ENCODE data around the gene PRXL2A. TPM values are rescaled to one million over a fixed set of nuclear protein-coding genes. Genes with fewer than 3 reads are reported as not detected.

The PRXL2A gene
- total and polyA plus RNA-seq, 10 of the 15 experiments (the other 5 are each of a cell fraction or from before 2014, with no cell fraction given): 2.8 to 15.6 (median 11.1) TPM

GRCh38 chr10:80454513-80455460 is 46.4 kb downstream of the PRXL2A start (continued):
- TF ChIP-seq ATF3 (IDR thresholded peaks at IDR 0.05; ENCODE audit: borderline replicate concordance, extremely low read depth, low read depth, low read length) (no peak), EGR1 (IDR thresholded peaks at IDR 0.05; ENCODE audit: borderline replicate concordance in 1 of 2, low read depth in 2 of 2, low read length in 2 of 2) (no peak), TCF3 (IDR thresholded peaks at IDR 0.05; ENCODE audit: borderline replicate concordance, insufficient read depth, low read depth, low read length) (0 out of 2 replicates have a peak, but pooled peaks have one; percentile 8), CHD2 (IDR thresholded peaks at IDR 0.05; ENCODE audit: borderline replicate concordance, low read depth, low read length) (no peak), TAF1 (IDR thresholded peaks at IDR 0.05; ENCODE audit: borderline replicate concordance, low read depth, low read length) (no peak), ASH2L (IDR thresholded peaks at IDR 0.05; ENCODE audit: borderline replicate concordance, low read depth) (no peak), YBX1 (IDR thresholded peaks at IDR 0.05) (no peak), SMC3 (IDR thresholded peaks at IDR 0.05; ENCODE audit: borderline replicate concordance, low read length) (no peak), CUX1 (IDR thresholded peaks at IDR 0.05; ENCODE audit: insufficient replicate concordance, low read depth, low read length) (no peak), GATAD2B (conservative IDR thresholded peaks at IDR 0.05; ENCODE audit: low read depth) (peak; percentile 59), GABPA (IDR thresholded peaks at IDR 0.05; ENCODE audit: low read depth) (no peak), PRDM15 (CRISPR knock-in tag; IDR thresholded peaks at IDR 0.05) (no peak), USF2 (IDR thresholded peaks at IDR 0.05; ENCODE audit: borderline replicate concordance, low read depth, low read length) (no peak), RELA (IDR thresholded peaks at IDR 0.05; ENCODE audit: borderline replicate concordance, partially characterized antibody) (peak; percentile 21), CHD1 (IDR thresholded peaks at IDR 0.05; ENCODE audit: low read depth, low read length) (no peak), ZNF384 (IDR thresholded peaks at IDR 0.05; ENCODE audit: borderline replicate concordance, low read depth, low read length) (no peak), TBL1XR1 (IDR thresholded peaks at IDR 0.05; ENCODE audit: low read depth, low read length) (no peak), POU2F2 (IDR thresholded peaks at IDR 0.05; ENCODE audit: borderline replicate concordance, low read depth, low read length) (no peak)

All from GM12878 (cell line).